NCI-H1105 (cell line): ENCODE results near the gene NCAPD2.
"Not testable (repeated sequence)": the region's sequence is repeated elsewhere in the genome, so short reads cannot be mapped to it uniquely, and the experiment has no call there.

Experiments used
- DNase-seq: peaks from one replicate; lab custom pipeline; 2025; lab: John Stamatoyannopoulos, UW

NCAPD2 gene

GRCh38 chr12:6492838-6493496 is 935 bp upstream of the NCAPD2 start, which contains the start of gene MRPL51:
TSS of gene MRPL51 (minus strand) at chr12:6493262. CDS start at chr12:6493136, 126 bp downstream.
- peak; percentile 98 for DNase-seq

- no peak for DNase-seq
Measured at GRCh38 chr12:6494258-6494743, 399 bp downstream of the NCAPD2 start.

GRCh38 chr12:6494968-6495367 is 1.1 kb downstream of the NCAPD2 start:
- DNase-seq, result no peak

GRCh38 chr12:6497291-6497690 is 3.4 kb downstream of the NCAPD2 start:
- not testable (repeated sequence) for DNase-seq

- no peak for DNase-seq
Measured at GRCh38 chr12:6500466-6500865, 6.6 kb downstream of the NCAPD2 start.

- no peak for DNase-seq
Measured at GRCh38 chr12:6507102-6507998, 13.4 kb downstream of the NCAPD2 start.

GRCh38 chr12:6508087-6508486 is 14.2 kb downstream of the NCAPD2 start:
- DNase-seq, result no peak

- DNase-seq, result no peak
Measured at GRCh38 chr12:6520186-6520585, 26.3 kb downstream of the NCAPD2 start.

GRCh38 chr12:6522193-6522592 is 28.3 kb downstream of the NCAPD2 start:
- no peak for DNase-seq

- no peak for DNase-seq
Measured at GRCh38 chr12:6523708-6524107, 29.8 kb downstream of the NCAPD2 start.

GRCh38 chr12:6524648-6525047 is 30.7 kb downstream of the NCAPD2 start:
- no peak for DNase-seq

GRCh38 chr12:6526201-6526600 is 32.3 kb downstream of the NCAPD2 start:
- no peak for DNase-seq

GRCh38 chr12:6526766-6527525 is 33.0 kb downstream of the NCAPD2 start:
- no peak for DNase-seq

- DNase-seq, result no peak
Measured at GRCh38 chr12:6527711-6528110, 33.8 kb downstream of the NCAPD2 start.

- DNase-seq, result no peak
Measured at GRCh38 chr12:6528539-6529235, 34.8 kb downstream of the NCAPD2 start.

- DNase-seq, result no peak
Measured at GRCh38 chr12:6529291-6529737, 35.4 kb downstream of the NCAPD2 start.

GRCh38 chr12:6530576-6531260 is 36.8 kb downstream of the NCAPD2 start:
- no peak for DNase-seq

GRCh38 chr12:6532051-6532926 is 38.4 kb downstream of the NCAPD2 start:
- peak; percentile 69 for DNase-seq

GRCh38 chr12:6532927-6533652 is 39.2 kb downstream of the NCAPD2 start:
- peak; percentile 73 for DNase-seq

- DNase-seq, result no peak
Measured at GRCh38 chr12:6533653-6533922, 39.7 kb downstream of the NCAPD2 start.
